IMR-90 (cell line): ENCODE data around the gene NFIA. TPM values are rescaled to one million over a fixed set of nuclear protein-coding genes. Genes with fewer than 3 reads are reported as not detected.

Experiments
- ATAC-seq: fragments of 200-7000 bp; cut with Tn5 transposase; 2 replicates; pipeline ENCODE4 v1.9.1; 2020; ENCODE audit warnings: low read depth, mild to moderate bottlenecking, moderate library complexity
- BruUV-seq: library from RNA; stranded (reverse); fragments of 400-500 nt; replicated peaks from 2 replicates; lab custom pipeline; 2021; lab: Mats Ljungman, UMichigan
- CTCF ChIA-PET: fragments of 300-600 bp; formaldehyde crosslinking; extraction: SDS; loops from one replicate; lab custom pipeline; 2021; ENCODE audit warnings: antibody characterized with exemption; lab: Yijun Ruan, JAX
- POLR2A ChIA-PET: fragments of 300-600 bp; sonication (Branson Sonifier 250); formaldehyde crosslinking; loops from one replicate; lab custom pipeline; 2022; ENCODE audit warnings: antibody characterized with exemption; ENCODE audit not compliant: unreplicated experiment; lab: Charles Lee
- DNase-seq: peaks from one replicate; pipeline ENCODE4 v3.0.0; 2013
- H2AFZ ChIP-seq: replicated peaks from 2 replicates; pipeline ENCODE3; 2013; ENCODE audit warnings: low read length, mild to moderate bottlenecking; ENCODE audit not compliant: poor library complexity
- H2AK5ac ChIP-seq: 2 replicates; pipeline ENCODE4 v1.6.1; 2013; ENCODE audit warnings: low read depth, low read length, inconsistent platforms
- H2AK9ac ChIP-seq: replicated peaks from 2 replicates; pipeline ENCODE3; 2013; ENCODE audit warnings: mild to moderate bottlenecking, low read depth, low read length, moderate library complexity; ENCODE audit not compliant: poor library complexity
- H2BK120ac ChIP-seq: 2 replicates; pipeline ENCODE4 v1.6.1; 2013; ENCODE audit warnings: low read depth, low read length, inconsistent platforms
- H2BK15ac ChIP-seq: 3 replicates; pipeline ENCODE4 v1.6.1; 2013; ENCODE audit warnings: low read depth, low read length, inconsistent platforms
- H2BK20ac ChIP-seq: 2 replicates; pipeline ENCODE4 v1.6.1; 2013; ENCODE audit warnings: low read depth, mild to moderate bottlenecking, inconsistent platforms, low read length, moderate library complexity
- H2BK5ac ChIP-seq: 2 replicates; pipeline ENCODE4 v1.6.1; 2013; ENCODE audit warnings: mild to moderate bottlenecking, low read depth, low read length, inconsistent platforms; ENCODE audit not compliant: poor library complexity, severe bottlenecking
- H3K14ac ChIP-seq: replicated peaks from 2 replicates; pipeline ENCODE4 v1.6.1; 2013; ENCODE audit warnings: low read depth, low read length, inconsistent platforms
- H3K18ac ChIP-seq: 2 replicates; pipeline ENCODE4 v1.6.1; 2013; ENCODE audit warnings: low read depth, low read length, control low read depth
- H3K23ac ChIP-seq: 2 replicates; pipeline ENCODE4 v1.6.1; 2013; ENCODE audit warnings: low read depth, low read length, inconsistent platforms
- H3K27ac ChIP-seq: 2 replicates; pipeline ENCODE4 v1.5.1; 2013; ENCODE audit warnings: mild to moderate bottlenecking, control low read depth, low read length; ENCODE audit not compliant: insufficient read depth
- H3K27me3 ChIP-seq: 2 replicates; pipeline ENCODE4 v1.6.1; 2013; ENCODE audit warnings: low read length; ENCODE audit not compliant: control insufficient read depth, insufficient read depth
- H3K36me3 ChIP-seq: 2 replicates; pipeline ENCODE4 v1.6.1; 2013; ENCODE audit warnings: low read length, mixed read lengths; ENCODE audit not compliant: control insufficient read depth, insufficient read depth
- H3K4ac ChIP-seq: 2 replicates; pipeline ENCODE4 v1.6.1; 2013; ENCODE audit warnings: low read depth, low read length, inconsistent platforms
- H3K4me1 ChIP-seq: 2 replicates; pipeline ENCODE4 v1.6.1; 2013; ENCODE audit warnings: low read length, mixed read lengths; ENCODE audit not compliant: control insufficient read depth, insufficient read depth
- H3K4me2 ChIP-seq: 2 replicates; pipeline ENCODE4 v1.6.1; 2013; ENCODE audit warnings: low read depth, mild to moderate bottlenecking, control low read depth, low read length, moderate library complexity
- H3K4me3 ChIP-seq: 2 replicates; pipeline ENCODE4 v1.5.1; 2013; ENCODE audit warnings: low read depth, mild to moderate bottlenecking, control low read depth, low read length, moderate library complexity; ENCODE audit not compliant: insufficient read depth
- H3K56ac ChIP-seq: 2 replicates; pipeline ENCODE4 v1.6.1; 2013; ENCODE audit warnings: low read length, inconsistent platforms; ENCODE audit not compliant: insufficient read depth; ENCODE audit errors: extremely low read depth
- H3K79me1 ChIP-seq, 2 experiments: 2 replicates each; pipeline ENCODE4 v1.6.1; 2013; ENCODE audit warnings: low read length in 2 of 2, inconsistent platforms in 1 of 2, low read depth in 1 of 2
- H3K9ac ChIP-seq: 2 replicates; pipeline ENCODE4 v1.6.1; 2013; ENCODE audit warnings: low read depth, low read length, control low read depth
- H3K9me1 ChIP-seq: 2 replicates; pipeline ENCODE4 v1.6.1; 2013; ENCODE audit warnings: low read length, inconsistent platforms; ENCODE audit not compliant: insufficient read depth
- H3K9me3 ChIP-seq: 2 replicates; pipeline ENCODE4 v1.6.1; 2013; ENCODE audit warnings: low read length; ENCODE audit not compliant: control insufficient read depth, insufficient read depth
- H4K20me1 ChIP-seq: 2 replicates; pipeline ENCODE4 v1.6.1; 2013; ENCODE audit warnings: low read length, inconsistent platforms; ENCODE audit not compliant: insufficient read depth
- H4K5ac ChIP-seq: 2 replicates; pipeline ENCODE4 v1.6.1; 2013; ENCODE audit warnings: mild to moderate bottlenecking, low read depth, low read length, control low read depth
- H4K8ac ChIP-seq, 2 experiments: 2 replicates each; pipeline ENCODE4 v1.6.1; 2013; ENCODE audit warnings: low read depth in 2 of 2, low read length in 2 of 2, control low read depth in 1 of 2, inconsistent platforms in 1 of 2
- H4K91ac ChIP-seq: 2 replicates; pipeline ENCODE4 v1.6.1; 2013; ENCODE audit warnings: low read depth, low read length, inconsistent platforms; ENCODE audit not compliant: insufficient read depth
- CEBPB ChIP-seq: IDR thresholded peaks from 2 replicates; pipeline ENCODE4 v1.6.1; 2012; ENCODE audit warnings: low read depth, low read length, improper control_type of control experiment
- CHD1 ChIP-seq: IDR thresholded peaks from 2 replicates; pipeline ENCODE4 v1.6.1; 2012; ENCODE audit warnings: low read depth, low read length, improper control_type of control experiment
- FOS ChIP-seq: fragments of 150-350 bp; IDR thresholded peaks from 2 replicates; pipeline ENCODE4 v1.6.1; 2016; ENCODE audit warnings: low read depth, low read length
- MAFK ChIP-seq: IDR thresholded peaks from 2 replicates; pipeline ENCODE4 v1.6.1; 2012; ENCODE audit warnings: low read depth, low read length, improper control_type of control experiment
- MAZ ChIP-seq: IDR thresholded peaks from 2 replicates; pipeline ENCODE4 v1.6.1; 2012; ENCODE audit warnings: low read depth, mild to moderate bottlenecking, low read length, improper control_type of control experiment, moderate library complexity, borderline replicate concordance
- RCOR1 ChIP-seq: IDR thresholded peaks from 2 replicates; pipeline ENCODE4 v1.6.1; 2012; ENCODE audit warnings: mild to moderate bottlenecking, low read length, improper control_type of control experiment; ENCODE audit not compliant: insufficient replicate concordance
- SMC3 ChIP-seq: fragments of 150-350 bp; IDR thresholded peaks from 2 replicates; pipeline ENCODE4 v1.6.1; 2016; ENCODE audit warnings: low read depth, mild to moderate bottlenecking, antibody characterized with exemption, low read length, moderate library complexity
- WGBS, 2 experiments: methylation state at CpG; one replicate each; pipeline versions ENCODE4 v1.1.5 to v1.1.7; 2013; ENCODE audit warnings: missing lambda C conversion rate in 2 of 2; ENCODE audit not compliant: insufficient read length in 1 of 2; ENCODE audit errors: extremely low coverage in 2 of 2; 5-methylcytosine and 5-hydroxymethylcytosine counted together
- dilution Hi-C: fragments of 300-500 bp; cut with HindIII; formaldehyde crosslinking; loops from one replicate; pipeline ENCODE4 v1.14.3; 2018; ENCODE audit warnings: low sequenced_read_pairs; ENCODE audit not compliant: unreplicated experiment
- in situ Hi-C: fragments of 300-500 bp; cut with MboI; formaldehyde crosslinking; loops from 3 replicates; pipeline ENCODE4 v1.14.3; 2019; ENCODE audit warnings: low sequenced_read_pairs, inconsistent platforms, mixed read lengths
- intact Hi-C: fragments of 100-400 bp; cut with micrococcal nuclease; formaldehyde crosslinking; loops from 2 replicates; pipeline ENCODE4 v1.10.0; 2022
- polyA plus RNA-seq, 3 experiments: library from polyadenylated mRNA; depleted of rRNA; stranded (reverse); fragments of >200 nt; gene quantifications; 2 replicates each; pipeline ENCODE4 v1.2.3, GENCODE V29; 2012; ENCODE audit warnings: low replicate concordance in 1 of 3
- total RNA-seq: library from RNA; depleted of rRNA; stranded (reverse); fragments of >200 nt; gene quantifications from 2 replicates; pipeline ENCODE4 v1.2.3, GENCODE V29; 2012
- TF ChIP-seq, protein P1 (sequence below): fragments of 150-350 bp; IDR thresholded peaks from 2 replicates; pipeline ENCODE4 v1.6.1; 2017; ENCODE audit warnings: mild to moderate bottlenecking, antibody characterized with exemption, low read length, low read depth

The NFIA gene
- total and polyA plus RNA-seq, 2 of the 4 experiments (the other 2 are of a cell fraction) = 1.6 to 2.2 TPM

- Histone ChIP-seq H2AK9ac (no peak overlapping the region), H2BK120ac (no peak overlapping the region), H2AK5ac (no peak overlapping the region), H3K23ac (no peak overlapping the region), H3K27ac (no peak overlapping the region), H3K9me3 (no peaks in the 10 kb centered on the region), H2AFZ (no peak overlapping the region), H4K5ac (no peak overlapping the region), H3K36me3 (no peaks in the 10 kb centered on the region), H3K9ac (no peak overlapping the region), H4K20me1 (no peaks in the 10 kb centered on the region), H3K4me2 (no peak overlapping the region), H3K4ac (no peak overlapping the region), H3K4me1 (no peaks in the 10 kb centered on the region), H3K27me3 (no peaks in the 10 kb centered on the region), H3K4me3 (no peak overlapping the region), H4K8ac (no peak overlapping the region), H4K91ac (no peak overlapping the region), H3K14ac (no peak overlapping the region), H3K56ac (no peak overlapping the region), H3K79me1 (no peaks in the 10 kb centered on the region), H3K18ac (no peak overlapping the region), H2BK20ac (no peak overlapping the region), H3K9me1 (no peaks in the 10 kb centered on the region), H2BK15ac (no peak overlapping the region), H2BK5ac (no peak overlapping the region)
- in situ Hi-C loops = no loop called here
- CTCF ChIA-PET = no interaction called here
- BruUV-seq = no TSS peak
- POLR2A ChIA-PET = interaction anchor here (0.6 kb wide), 1 partner anchor 206 kb away, joined by 4 read pairs; no protein-coding TSS in a partner anchor
- intact Hi-C loops = no loop called here
- ATAC-seq (no peak), DNase-seq (no peak)
- dilution Hi-C loops = no loop called here
- no CpG with 5 or more reads among the region's 4 CpGs for WGBS, 2 experiments
- TF ChIP-seq CEBPB (no peak), MAZ (no peak), CHD1 (no peak), SMC3 (no peak), RCOR1 (no peak), MAFK (no peak), FOS (no peak)
- TF ChIP-seq, protein P1, sequence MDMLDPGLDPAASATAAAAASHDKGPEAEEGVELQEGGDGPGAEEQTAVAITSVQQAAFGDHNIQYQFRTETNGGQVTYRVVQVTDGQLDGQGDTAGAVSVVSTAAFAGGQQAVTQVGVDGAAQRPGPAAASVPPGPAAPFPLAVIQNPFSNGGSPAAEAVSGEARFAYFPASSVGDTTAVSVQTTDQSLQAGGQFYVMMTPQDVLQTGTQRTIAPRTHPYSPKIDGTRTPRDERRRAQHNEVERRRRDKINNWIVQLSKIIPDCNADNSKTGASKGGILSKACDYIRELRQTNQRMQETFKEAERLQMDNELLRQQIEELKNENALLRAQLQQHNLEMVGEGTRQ = no peak
Observed at GRCh38 chr1:61506944-61507500, 424.7 kb downstream of the NFIA start.
